Sigmoid colon (tissue), 7 donors: ENCODE results near the gene PRG3. TPM values are rescaled to one million over a fixed set of nuclear protein-coding genes. Genes with fewer than 3 reads are reported as not detected.

Source experiments
- DNase-seq: peaks from one replicate; pipeline ENCODE4 v3.0.0-alpha.2; 2019
- H3K27ac ChIP-seq, 4 donors: fragments of 200-600 bp; sonication (generic); one replicate each; pipeline ENCODE4 v1.5.1; 2016 to 2019; ENCODE audit warnings: mild to moderate bottlenecking in 1 of 4
- H3K27me3 ChIP-seq, 3 donors: fragments of 200-600 bp; sonication (generic); one replicate each; pipeline ENCODE4 v1.5.1; 2019; ENCODE audit warnings: mild to moderate bottlenecking in 1 of 3
- H3K36me3 ChIP-seq, 4 donors: fragments of 200-600 bp; sonication (generic); one replicate each; pipeline ENCODE4 v1.5.1; 2016 to 2019
- H3K4me1 ChIP-seq, 4 donors: fragments of 200-600 bp; sonication (generic); one replicate each; pipeline ENCODE4 v1.5.1; 2017 to 2019
- H3K4me3 ChIP-seq, 4 donors: fragments of 200-600 bp; sonication (generic); one replicate each; pipeline ENCODE4 v1.5.1; 2017 to 2019; ENCODE audit warnings: mild to moderate bottlenecking in 2 of 4, moderate library complexity in 1 of 4
- H3K9me3 ChIP-seq, 4 donors: fragments of 200-600 bp in 3 of 4; sonication (generic) in 3 of 4; one replicate each; pipeline versions ENCODE4 v1.5.1 to v1.6.1; 2013 to 2019
- EP300 ChIP-seq, 4 donors: sonication (generic); formaldehyde crosslinking; IDR thresholded peaks; one replicate each; pipeline ENCODE4 v1.6.1; 2017; ENCODE audit warnings: antibody characterized with exemption in 4 of 4
- POLR2A ChIP-seq, 2 donors: fragments of 450-650 bp; IDR thresholded peaks; one replicate each; pipeline ENCODE4 v1.6.1; 2016; ENCODE audit warnings: antibody characterized with exemption in 2 of 2, mild to moderate bottlenecking in 2 of 2, moderate library complexity in 2 of 2
- POLR2AphosphoS5 ChIP-seq, 4 donors: sonication (generic); formaldehyde crosslinking; IDR thresholded peaks; one replicate each; pipeline ENCODE4 v1.6.1; 2017; ENCODE audit warnings: antibody characterized with exemption in 4 of 4
- WGBS, 2 donors: extraction: QIAGEN DNeasy Blood & Tissue Kit; methylation state at CpG; one replicate each; pipeline ENCODE4 v1.1.7; 2013; 5-methylcytosine and 5-hydroxymethylcytosine counted together
- intact Hi-C: fragments of 100-400 bp; cut with DNase I; formaldehyde crosslinking; loops from one replicate; pipeline ENCODE4 v1.15.1; 2023
- polyA plus RNA-seq, 3 donors: library from polyadenylated mRNA; stranded (reverse); fragments of 200-250 nt; gene quantifications; one replicate each; pipeline ENCODE4 v1.2.3, GENCODE V29; 2013
- total RNA-seq, 4 donors: library from RNA; depleted of rRNA; stranded (reverse); fragments of >200 nt; gene quantifications; one replicate each; pipeline ENCODE4 v1.1.0, GENCODE V29; 2016
- TF ChIP-seq, protein P1 (sequence below), 4 experiments: fragments of 450-650 bp in 3 of 4; fragments of 200-600 bp in 1 of 4; IDR thresholded peaks; one replicate each; pipeline ENCODE4 v1.5.1; 2016 to 2019; ENCODE audit warnings: antibody characterized with exemption in 4 of 4, mild to moderate bottlenecking in 3 of 4, moderate library complexity in 2 of 4
- donor health status: healthy with polysubstance abuse.
- donor health status: Bipolar disorder and iron deficiency.
- donor health status: healthy.

PRG3 gene
- total and polyA plus RNA-seq, 7 donors: not detected

DNA sequence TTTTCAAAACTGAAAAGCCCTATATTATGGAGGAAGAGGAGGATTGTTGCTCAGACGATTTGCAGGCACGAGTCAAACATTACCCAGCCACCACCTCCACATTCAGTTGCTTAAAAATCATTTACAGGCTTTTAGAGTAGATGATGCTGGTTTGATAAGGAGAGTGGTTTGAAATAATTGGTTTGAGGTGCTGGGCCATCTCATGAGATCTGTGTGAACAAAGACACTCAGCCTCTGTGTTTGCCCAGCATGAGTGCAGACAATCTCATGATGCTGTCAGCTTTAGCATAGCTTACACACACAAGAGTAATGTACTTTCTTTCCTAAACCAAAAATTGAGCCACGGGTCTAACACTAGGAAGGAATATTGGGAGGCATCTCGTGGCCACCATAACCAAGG is 41.7 kb upstream of the PRG3 start:
- Histone ChIP-seq H3K36me3 (peaks cover 0 to 37% (median 4%) of the 10 kb centered on the region in 4 donors), H3K4me1 (peaks cover 0 to 46% (median 38%) of the 10 kb centered on the region in 4 donors), H3K9me3 (no peaks in the 10 kb centered on the region), H3K27ac (no peak overlapping the region), H3K4me3 (no peak overlapping the region), H3K27me3 (no peaks in the 10 kb centered on the region)
- TF ChIP-seq, protein P1, sequence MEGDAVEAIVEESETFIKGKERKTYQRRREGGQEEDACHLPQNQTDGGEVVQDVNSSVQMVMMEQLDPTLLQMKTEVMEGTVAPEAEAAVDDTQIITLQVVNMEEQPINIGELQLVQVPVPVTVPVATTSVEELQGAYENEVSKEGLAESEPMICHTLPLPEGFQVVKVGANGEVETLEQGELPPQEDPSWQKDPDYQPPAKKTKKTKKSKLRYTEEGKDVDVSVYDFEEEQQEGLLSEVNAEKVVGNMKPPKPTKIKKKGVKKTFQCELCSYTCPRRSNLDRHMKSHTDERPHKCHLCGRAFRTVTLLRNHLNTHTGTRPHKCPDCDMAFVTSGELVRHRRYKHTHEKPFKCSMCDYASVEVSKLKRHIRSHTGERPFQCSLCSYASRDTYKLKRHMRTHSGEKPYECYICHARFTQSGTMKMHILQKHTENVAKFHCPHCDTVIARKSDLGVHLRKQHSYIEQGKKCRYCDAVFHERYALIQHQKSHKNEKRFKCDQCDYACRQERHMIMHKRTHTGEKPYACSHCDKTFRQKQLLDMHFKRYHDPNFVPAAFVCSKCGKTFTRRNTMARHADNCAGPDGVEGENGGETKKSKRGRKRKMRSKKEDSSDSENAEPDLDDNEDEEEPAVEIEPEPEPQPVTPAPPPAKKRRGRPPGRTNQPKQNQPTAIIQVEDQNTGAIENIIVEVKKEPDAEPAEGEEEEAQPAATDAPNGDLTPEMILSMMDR (IDR thresholded peaks at IDR 0.05): no peak
- no peak for TF ChIP-seq POLR2A (IDR thresholded peaks at IDR 0.05)
- TF ChIP-seq EP300 (IDR thresholded peaks at IDR 0.05): no peak
- no peak for DNase-seq
- intact Hi-C loops: no loop called here
- 81 to 87% methylated on average over 4 of the region's 4 CpGs for WGBS, 2 donors

DNA sequence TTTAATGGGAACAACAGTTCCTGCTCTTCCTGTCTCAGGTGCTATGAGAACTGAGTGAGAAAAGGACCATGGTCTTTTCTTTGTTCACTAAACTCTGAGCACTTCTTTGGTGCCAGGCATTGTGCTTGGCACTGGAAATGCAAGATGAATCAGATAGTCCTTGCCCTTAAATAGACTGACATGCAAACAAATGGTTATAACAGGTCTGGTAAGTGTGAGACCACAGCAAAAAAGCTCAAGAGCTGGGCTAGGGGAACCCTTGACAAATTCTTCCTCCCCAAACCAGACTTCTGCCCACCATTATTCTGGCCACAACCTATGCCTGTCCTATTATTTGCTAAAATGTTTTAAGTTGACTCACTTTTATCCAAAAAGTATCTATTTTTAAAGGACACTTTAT is 40.9 kb upstream of the PRG3 start:
- no peak for DNase-seq
- H3K27ac ChIP-seq: no peak overlapping the region
- H3K27me3 ChIP-seq: no peaks in the 10 kb centered on the region
- intact Hi-C loops: no loop called here
- peaks cover 0 to 44% (median 4%) of the 10 kb centered on the region in 4 donors for H3K36me3 ChIP-seq
- H3K4me1 ChIP-seq: peaks cover 0 to 46% (median 33%) of the 10 kb centered on the region in 4 donors
- TF ChIP-seq POLR2AphosphoS5 (IDR thresholded peaks at IDR 0.05) (no peak), POLR2A (IDR thresholded peaks at IDR 0.05) (no peak), EP300 (IDR thresholded peaks at IDR 0.05) (no peak)
- TF ChIP-seq, protein P1 (IDR thresholded peaks at IDR 0.05): no peak
- no peaks in the 10 kb centered on the region for H3K9me3 ChIP-seq
- H3K4me3 ChIP-seq: no peak overlapping the region

DNA sequence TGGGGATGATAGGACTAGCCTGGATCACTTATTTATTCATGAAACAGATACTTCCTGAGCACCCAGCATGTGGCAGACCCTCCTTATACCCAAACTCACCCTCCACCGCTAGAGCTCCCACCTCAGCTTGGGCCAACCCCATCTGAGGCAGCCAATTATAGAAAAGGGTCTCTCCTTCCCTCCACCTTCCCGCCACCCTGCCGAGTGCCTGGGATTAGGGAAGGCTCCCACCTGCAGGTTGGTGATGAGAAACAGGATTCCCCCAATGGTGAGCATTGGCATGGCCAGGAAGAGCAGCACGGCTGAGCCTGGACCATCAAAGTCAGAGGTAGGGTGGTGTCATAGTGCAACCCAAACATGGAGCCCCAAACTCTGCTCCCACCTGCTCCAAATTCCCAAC is 40.1 kb upstream of the PRG3 start:
- H3K4me3 ChIP-seq: no peak overlapping the region
- no peaks in the 10 kb centered on the region for H3K27me3 ChIP-seq
- no peak for DNase-seq
- peaks cover 0 to 39% (median 26%) of the 10 kb centered on the region in 4 donors for H3K4me1 ChIP-seq
- H3K36me3 ChIP-seq: peaks cover 6 to 52% (median 7%) of the 10 kb centered on the region in 4 donors
- no peaks in the 10 kb centered on the region for H3K9me3 ChIP-seq
- no peak overlapping the region for H3K27ac ChIP-seq
- 94 to 97% methylated on average over 4 of the region's 4 CpGs for WGBS, 2 donors
- intact Hi-C loops: no loop called here
- TF ChIP-seq, protein P1 (IDR thresholded peaks at IDR 0.05): no peak
- TF ChIP-seq POLR2A (IDR thresholded peaks at IDR 0.05) (no peak), EP300 (IDR thresholded peaks at IDR 0.05) (no peak), POLR2AphosphoS5 (IDR thresholded peaks at IDR 0.05) (no peak)

DNA sequence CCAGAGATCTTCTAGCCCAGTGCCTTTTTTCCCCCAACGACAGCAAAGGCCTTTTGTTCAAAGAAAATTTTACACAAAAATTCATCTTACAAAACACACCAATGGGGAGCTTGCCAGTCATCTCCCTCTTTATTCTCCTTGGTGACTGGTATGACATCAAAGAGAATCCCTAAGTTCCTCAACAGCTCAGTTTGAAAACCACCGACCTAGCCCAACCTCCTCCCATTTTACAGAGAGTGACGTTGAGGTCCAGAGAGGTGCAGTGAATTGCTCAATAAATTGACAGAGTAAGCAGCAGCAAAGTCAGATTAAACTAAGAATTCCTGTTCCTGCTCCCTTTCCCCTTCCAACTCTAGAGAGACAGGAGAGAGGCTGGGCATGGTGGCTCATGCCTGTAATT is 38.2 kb upstream of the PRG3 start:
- Histone ChIP-seq H3K9me3 (no peaks in the 10 kb centered on the region), H3K27me3 (no peaks in the 10 kb centered on the region), H3K4me1 (peaks cover 0 to 20% (median 8%) of the 10 kb centered on the region in 4 donors), H3K36me3 (peaks cover 6 to 71% (median 17%) of the 10 kb centered on the region in 4 donors), H3K27ac (no peak overlapping the region), H3K4me3 (no peak overlapping the region)
- intact Hi-C loops: no loop called here
- TF ChIP-seq, protein P1 (IDR thresholded peaks at IDR 0.05): no peak
- TF ChIP-seq EP300 (IDR thresholded peaks at IDR 0.05) (no peak), POLR2A (IDR thresholded peaks at IDR 0.05) (no peak), POLR2AphosphoS5 (IDR thresholded peaks at IDR 0.05) (no peak)
- DNase-seq: no peak
- 79 to 89% methylated on average over 3 of the region's 3 CpGs for WGBS, 2 donors

DNA sequence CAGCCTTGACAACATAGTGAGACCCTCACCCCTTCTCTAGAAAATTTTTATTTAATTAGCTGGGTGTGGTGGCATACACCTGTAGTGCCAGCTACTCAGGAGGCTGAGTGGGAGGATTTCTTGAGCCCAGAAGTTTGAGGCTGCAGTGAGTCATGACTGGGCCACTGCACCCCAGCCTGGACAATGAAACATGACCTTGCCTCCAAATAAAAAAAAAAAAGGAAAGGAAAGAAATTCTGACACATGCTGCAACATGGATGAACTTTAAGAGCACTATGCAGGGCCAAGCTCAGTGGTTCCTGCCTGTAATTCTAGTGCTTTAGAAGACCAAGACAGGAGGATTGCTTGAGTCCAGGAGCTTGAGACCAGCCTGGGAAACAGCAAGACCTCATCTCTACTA is 37.2 kb upstream of the PRG3 start:
- Histone ChIP-seq H3K27me3 (no peaks in the 10 kb centered on the region), H3K4me1 (peaks cover 0 to 10% (median 3%) of the 10 kb centered on the region in 4 donors), H3K36me3 (peaks cover 11 to 77% (median 20%) of the 10 kb centered on the region in 4 donors), H3K27ac (no peak overlapping the region), H3K4me3 (no peak overlapping the region), H3K9me3 (no peaks in the 10 kb centered on the region)
- intact Hi-C loops: no loop called here
- DNase-seq: no peak
- TF ChIP-seq, protein P1 (IDR thresholded peaks at IDR 0.05): no peak
- no peak for TF ChIP-seq EP300 (IDR thresholded peaks at IDR 0.05)
- no peak for TF ChIP-seq POLR2AphosphoS5 (IDR thresholded peaks at IDR 0.05)
- no peak for TF ChIP-seq POLR2A (IDR thresholded peaks at IDR 0.05)
